ENCODE results near the gene COX6A2. TPM values are rescaled to one million over a fixed set of nuclear protein-coding genes. Genes with fewer than 3 reads are reported as not detected.
A peak's percentile ranks its signal among the peaks of the same experiment; 100 is the strongest.

The COX6A2 gene
- total RNA-seq, 8 experiments from 2014 or later = not detected

DNA sequence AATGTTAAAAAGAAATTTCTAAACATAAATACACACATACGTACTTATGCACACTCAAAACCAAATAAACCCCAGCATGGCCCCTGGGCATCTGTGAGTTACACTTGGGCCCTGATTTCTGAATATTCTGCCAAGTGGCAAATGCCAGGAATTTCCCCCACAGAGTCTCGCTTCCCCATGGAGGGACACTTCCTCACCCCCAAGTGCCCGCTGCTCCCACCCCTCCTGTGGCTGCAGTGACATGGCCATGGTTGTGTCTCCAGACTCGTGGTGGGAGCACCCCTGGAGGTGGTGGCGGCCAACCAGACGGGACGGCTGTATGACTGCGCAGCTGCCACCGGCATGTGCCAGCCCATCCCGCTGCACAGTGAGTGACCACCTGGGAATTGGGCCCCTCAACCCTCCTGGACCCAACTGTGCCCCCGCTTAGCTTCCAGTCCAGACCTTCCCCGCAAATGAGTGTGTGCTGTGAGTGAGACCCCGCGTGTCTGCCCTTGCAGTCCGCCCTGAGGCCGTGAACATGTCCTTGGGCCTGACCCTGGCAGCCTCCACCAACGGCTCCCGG, 31.0 kb downstream of the COX6A2 start:
- in situ Hi-C loops (cut with MboI; ENCODE audit: low pct_unique_long_range_greater_than_20kb in 2 of 9, low sequenced_read_pairs in 9 of 9, unreplicated experiment in 9 of 9) = no loop called here
- ATAC-seq (replicated peaks in 6 of 8) = peak in 1 of 8 experiments; percentile 78

DNA sequence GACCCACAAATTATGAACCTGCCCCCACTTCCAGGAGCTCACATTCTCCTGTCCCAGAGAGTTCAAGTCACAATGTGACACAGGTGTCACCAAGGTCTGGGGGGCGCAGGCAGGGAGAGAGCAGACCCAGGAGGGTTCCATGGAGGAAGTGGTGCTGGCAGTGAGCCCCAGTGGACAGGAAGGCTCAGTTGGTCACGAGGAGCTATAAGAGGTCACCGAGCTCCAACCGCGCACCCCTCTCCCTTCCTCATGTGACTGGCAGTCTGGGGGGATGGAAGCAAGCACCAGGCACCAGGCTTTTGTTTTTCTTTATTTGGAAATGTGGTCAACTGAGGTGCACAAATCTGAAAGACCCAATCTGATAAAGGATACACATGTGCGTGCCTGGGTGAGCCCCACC, 32.5 kb downstream of the COX6A2 start:
- WGBS, 10 experiments = 100% methylated on average over 1 of the region's 6 CpGs; no CpG with 5 or more reads in 9 of the 10 experiments
- ATAC-seq (replicated peaks in 6 of 8) = no peak
- in situ Hi-C loops (cut with MboI; ENCODE audit: low pct_unique_long_range_greater_than_20kb in 2 of 9, low sequenced_read_pairs in 9 of 9, unreplicated experiment in 9 of 9) = no loop called here
- Histone ChIP-seq H3K4me3 (no peak overlapping the region), H3K27ac (no peak overlapping the region), H3K4me1 (replicated peaks in 1 of 2) (no peaks in the 10 kb centered on the region)

More for the DNA sequence above, 31.0 kb downstream of the COX6A2 start:
- Histone ChIP-seq H3K27ac (no peak overlapping the region), H3K4me1 (replicated peaks in 1 of 2) (no peaks in the 10 kb centered on the region), H3K4me3 (no peak overlapping the region)
- WGBS, 10 experiments = 0 to 100% (median 55%) methylated on average over 1 to 2 of the region's 18 CpGs; no CpG with 5 or more reads in 3 of the 10 experiments

DNA sequence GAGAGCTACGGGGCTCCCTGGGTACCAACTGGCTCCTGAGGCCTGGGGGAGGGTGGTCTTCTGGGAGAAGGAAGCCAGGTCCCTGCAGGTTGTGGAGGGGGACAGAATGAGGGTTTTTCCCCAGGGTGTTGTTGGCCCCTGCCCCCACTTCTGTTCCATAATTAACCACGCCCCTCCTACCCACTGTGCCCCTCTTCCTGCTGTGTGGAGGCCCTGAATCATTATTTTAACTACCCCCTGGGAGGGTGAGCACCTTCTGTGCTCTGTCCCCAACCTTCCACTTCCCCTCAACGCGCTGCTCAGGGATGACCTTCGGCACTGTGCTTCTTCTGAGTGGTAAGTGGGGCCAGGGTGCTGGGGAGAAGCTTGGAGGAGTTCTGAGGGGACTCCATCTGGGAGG, 35.1 kb downstream of the COX6A2 start, which contains the start of gene ITGAD:
TSS of gene ITGAD (plus strand) at position 280 of the 400 bp plus-strand sequence. CDS start at position 306, 26 bp downstream.
- in situ Hi-C loops (cut with MboI; ENCODE audit: low pct_unique_long_range_greater_than_20kb in 2 of 9, low sequenced_read_pairs in 9 of 9, unreplicated experiment in 9 of 9) = no loop called here
- no peak within 1 kb of the TSS for H3K27ac ChIP-seq
- no peak for ATAC-seq (replicated peaks in 6 of 8)
- WGBS, 10 experiments = 0 to 40% (median 20%) methylated on average over 1 of the region's 5 CpGs; no CpG with 5 or more reads in 7 of the 10 experiments
- H3K4me3 ChIP-seq = no peak within 1 kb of the TSS
- no peaks in the 10 kb centered on the region for H3K4me1 ChIP-seq (replicated peaks in 1 of 2)

DNA sequence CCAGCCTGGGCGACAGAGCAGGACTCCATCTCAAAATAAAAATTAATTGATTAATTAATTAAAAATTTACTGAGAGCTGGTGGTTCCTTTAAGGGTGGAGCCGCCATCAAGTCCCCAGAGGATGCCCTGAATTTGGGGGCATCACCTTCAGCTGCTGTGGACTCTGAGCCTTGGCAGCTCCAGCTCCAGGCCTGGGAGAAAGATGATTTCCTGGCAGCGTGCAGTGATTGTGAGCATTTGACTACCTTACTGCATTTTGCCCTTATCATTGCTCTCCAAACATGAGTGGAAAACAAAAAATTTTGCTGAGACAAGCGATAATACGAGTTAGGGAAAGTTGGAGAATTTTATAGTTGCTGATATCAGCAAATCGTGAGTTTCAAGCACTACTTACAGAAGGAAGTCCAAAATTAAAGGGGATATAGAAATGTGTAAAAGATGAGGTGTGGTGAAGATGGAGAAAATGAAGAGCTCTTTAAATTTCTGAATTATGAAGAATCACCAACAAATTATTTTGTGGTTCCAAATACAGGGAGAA, 37.6 kb downstream of the COX6A2 start:
- WGBS, 10 experiments = 17 to 83% (median 57%) methylated on average over 1 to 5 of the region's 6 CpGs
- no peak overlapping the region for H3K27ac ChIP-seq
- H3K4me3 ChIP-seq = no peak overlapping the region
- peaks cover 0 to 4% of the 10 kb centered on the region in 2 donors for H3K4me1 ChIP-seq (replicated peaks in 1 of 2)
- ATAC-seq (replicated peaks in 6 of 8) = no peak
- in situ Hi-C loops (cut with MboI; ENCODE audit: low pct_unique_long_range_greater_than_20kb in 2 of 9, low sequenced_read_pairs in 9 of 9, unreplicated experiment in 9 of 9) = no loop called here

DNA sequence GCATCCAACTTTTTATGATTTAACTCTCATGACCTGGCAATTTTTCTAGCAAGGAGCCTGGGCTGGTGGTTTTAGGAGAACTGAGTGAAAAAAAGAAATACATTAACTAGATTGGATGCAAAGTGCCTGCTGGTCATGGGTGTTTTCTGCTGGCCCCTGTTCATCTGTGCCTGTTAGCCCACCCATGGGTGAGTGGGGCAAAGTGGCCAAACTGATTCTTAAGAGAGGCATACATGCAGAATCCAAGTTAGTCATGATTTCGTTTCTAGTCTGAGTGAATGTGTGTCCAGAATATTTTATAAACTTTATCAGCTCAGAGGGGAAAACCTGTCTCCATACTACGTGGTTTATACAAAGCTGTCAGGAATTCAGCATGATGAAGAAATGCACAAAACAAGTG, 39.6 kb downstream of the COX6A2 start:
- peaks cover 0 to 4% of the 10 kb centered on the region in 2 donors for H3K4me1 ChIP-seq (replicated peaks in 1 of 2)
- H3K4me3 ChIP-seq = no peak overlapping the region
- no peak for ATAC-seq (replicated peaks in 6 of 8)
- H3K27ac ChIP-seq = no peak overlapping the region
- in situ Hi-C loops (cut with MboI; ENCODE audit: low pct_unique_long_range_greater_than_20kb in 2 of 9, low sequenced_read_pairs in 9 of 9, unreplicated experiment in 9 of 9) = no loop called here
- WGBS, 10 experiments = 0 to 50% (median 31%) methylated on average over 1 to 2 of the region's 2 CpGs; no CpG with 5 or more reads in 1 of the 10 experiments

DNA sequence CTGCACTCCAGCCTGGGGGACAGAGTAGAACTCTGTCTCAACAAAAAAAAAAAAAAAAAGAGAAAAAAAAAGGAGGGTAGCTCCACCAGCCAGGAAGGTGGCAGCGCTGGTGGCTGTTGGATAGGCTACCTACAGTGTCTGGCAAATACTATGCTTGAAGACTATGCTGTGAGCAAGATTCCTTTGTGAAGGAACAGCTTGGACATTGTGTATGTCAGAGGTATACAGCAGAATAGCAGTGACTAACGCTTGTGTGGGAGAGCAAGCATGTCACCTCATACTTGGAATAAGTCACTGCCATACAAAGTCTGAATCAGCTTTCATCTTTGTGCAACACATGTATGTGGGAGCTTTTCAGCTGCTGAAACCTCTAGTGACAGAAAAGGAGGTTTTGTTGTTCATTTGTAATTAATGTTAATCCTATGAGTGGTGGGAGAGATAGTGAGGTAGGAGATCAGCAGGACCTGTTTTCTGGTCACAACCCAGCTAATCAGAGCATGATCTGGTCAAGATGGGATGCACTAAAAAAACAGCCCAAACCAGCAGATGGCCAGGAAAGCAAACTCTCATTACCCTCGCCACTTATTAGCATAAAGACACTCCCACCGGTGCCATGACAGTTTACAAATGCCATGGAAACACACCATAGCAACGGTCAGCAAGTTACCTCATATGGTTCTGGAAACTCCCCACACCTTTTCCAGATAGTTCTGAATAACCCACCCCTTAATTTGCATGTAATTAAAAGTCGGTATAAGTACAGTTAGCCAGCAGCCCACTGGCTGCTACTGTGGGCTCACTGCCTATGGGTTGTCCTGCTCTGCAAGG, 41.8 kb downstream of the COX6A2 start:
- in situ Hi-C loops (cut with MboI; ENCODE audit: low pct_unique_long_range_greater_than_20kb in 2 of 9, low sequenced_read_pairs in 9 of 9, unreplicated experiment in 9 of 9) = no loop called here
- H3K4me1 ChIP-seq (replicated peaks in 1 of 2) = peaks cover 0 to 4% of the 10 kb centered on the region in 2 donors
- ATAC-seq (replicated peaks in 6 of 8) = peak; percentile 86 to 96 (median 87)
- H3K27ac ChIP-seq = no peak overlapping the region
- no peak overlapping the region for H3K4me3 ChIP-seq
- WGBS, 10 experiments = 0 to 100% (median 38%) methylated on average over 1 to 5 of the region's 6 CpGs; no CpG with 5 or more reads in 2 of the 10 experiments

DNA sequence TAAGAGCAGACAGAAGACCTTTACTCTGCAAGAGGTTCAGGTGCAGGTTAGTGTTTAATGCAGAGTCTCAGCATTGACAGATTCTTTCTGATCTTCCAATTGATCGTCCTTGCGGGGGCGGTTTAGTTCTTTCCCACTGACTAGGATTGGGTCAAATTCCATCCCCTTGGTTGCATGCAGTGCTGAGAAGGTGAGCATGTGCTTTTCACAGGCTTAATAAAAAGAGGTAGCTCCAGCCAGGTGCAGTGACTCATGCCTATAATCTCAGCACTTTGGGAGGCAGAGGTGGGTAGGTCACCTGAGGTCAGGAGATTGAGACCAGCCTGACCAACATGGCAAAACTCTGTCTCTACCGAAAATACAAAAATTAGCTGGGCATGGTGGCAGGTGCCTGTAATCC, 42.5 kb downstream of the COX6A2 start:
- ATAC-seq (replicated peaks in 6 of 8) = no peak
- Histone ChIP-seq H3K4me1 (replicated peaks in 1 of 2) (peaks cover 0 to 4% of the 10 kb centered on the region in 2 donors), H3K27ac (no peak overlapping the region), H3K4me3 (no peak overlapping the region)
- 48 to 95% (median 79%) methylated on average over 2 to 4 of the region's 4 CpGs; no CpG with 5 or more reads in 3 of the 10 experiments for WGBS, 10 experiments
- in situ Hi-C loops (cut with MboI; ENCODE audit: low pct_unique_long_range_greater_than_20kb in 2 of 9, low sequenced_read_pairs in 9 of 9, unreplicated experiment in 9 of 9) = no loop called here

DNA sequence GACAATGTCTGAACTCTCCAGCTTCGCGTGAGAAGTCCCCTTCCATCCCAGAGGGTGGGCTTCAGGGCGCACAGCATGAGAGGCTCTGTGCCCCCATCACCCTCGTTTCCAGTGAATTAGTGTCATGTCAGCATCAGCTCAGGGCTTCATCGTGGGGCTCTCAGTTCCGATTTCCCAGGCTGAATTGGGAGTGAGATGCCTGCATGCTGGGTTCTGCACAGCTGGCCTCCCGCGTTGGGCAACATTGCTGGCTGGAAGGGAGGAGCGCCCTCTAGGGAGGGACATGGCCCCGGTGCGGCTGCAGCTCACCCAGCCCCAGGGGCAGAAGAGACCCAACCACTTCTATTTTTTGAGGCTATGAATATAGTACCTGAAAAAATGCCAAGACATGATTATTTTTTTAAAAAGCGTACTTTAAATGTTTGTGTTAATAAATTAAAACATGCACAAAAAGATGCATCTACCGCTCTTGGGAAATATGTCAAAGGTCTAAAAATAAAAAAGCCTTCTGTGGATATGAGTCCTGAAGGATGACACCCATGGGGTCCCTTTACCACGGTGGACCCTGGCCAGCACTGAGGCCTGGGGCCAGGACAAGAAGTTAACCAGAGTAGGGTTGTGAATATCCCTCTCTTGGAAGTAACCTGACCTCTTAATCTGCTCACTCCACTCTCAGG, 45.5 kb downstream of the COX6A2 start:
- 0 to 33% (median 15%) methylated on average over 1 to 10 of the region's 14 CpGs; no CpG with 5 or more reads in 3 of the 10 experiments for WGBS, 10 experiments
- H3K4me1 ChIP-seq (replicated peaks in 1 of 2) = peaks cover 0 to 4% of the 10 kb centered on the region in 2 donors
- no peak overlapping the region for H3K27ac ChIP-seq
- in situ Hi-C loops (cut with MboI; ENCODE audit: low pct_unique_long_range_greater_than_20kb in 2 of 9, low sequenced_read_pairs in 9 of 9, unreplicated experiment in 9 of 9) = no loop called here
- peak; percentile 31 to 73 (median 58) for ATAC-seq (replicated peaks in 6 of 8)
- no peak overlapping the region for H3K4me3 ChIP-seq

DNA sequence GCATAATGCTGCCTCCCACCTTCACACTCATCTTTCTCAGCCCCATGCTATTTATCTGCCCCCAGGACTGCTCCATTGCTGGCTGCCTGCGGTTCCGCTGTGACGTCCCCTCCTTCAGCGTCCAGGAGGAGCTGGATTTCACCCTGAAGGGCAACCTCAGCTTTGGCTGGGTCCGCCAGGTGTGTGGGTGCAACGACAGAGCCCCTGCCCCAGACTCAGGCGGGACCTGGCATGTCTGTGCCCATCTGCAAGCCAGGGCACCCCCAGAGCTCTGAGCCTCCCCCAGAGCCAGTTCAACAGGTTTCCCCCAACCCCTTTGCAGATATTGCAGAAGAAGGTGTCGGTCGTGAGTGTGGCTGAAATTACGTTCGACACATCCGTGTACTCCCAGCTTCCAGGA, 48.0 kb downstream of the COX6A2 start:
- Histone ChIP-seq H3K27ac (no peak overlapping the region), H3K4me1 (replicated peaks in 1 of 2) (no peaks in the 10 kb centered on the region), H3K4me3 (no peak overlapping the region)
- no peak for ATAC-seq (replicated peaks in 6 of 8)
- in situ Hi-C loops (cut with MboI; ENCODE audit: low pct_unique_long_range_greater_than_20kb in 2 of 9, low sequenced_read_pairs in 9 of 9, unreplicated experiment in 9 of 9) = no loop called here
- WGBS, 10 experiments = 40 to 90% (median 60%) methylated on average over 1 to 2 of the region's 12 CpGs; no CpG with 5 or more reads in 7 of the 10 experiments

Other genes starting within 250 kb of the COX6A2 start
- gene FUS, start 248.2 kb downstream of the COX6A2 start, total RNA-seq = 100 to 1,000 TPM in 3 of 8 experiments, 10 to 100 TPM in 5; 31.7 to 375 (median 75.1) TPM
- gene PYCARD, start 225.6 kb downstream of the COX6A2 start, total RNA-seq = 10 to 100 TPM in 2 of 8 experiments, 1 to 10 TPM in 2, under 1 TPM in 4; 0.43 to 45.6 (median 1.2) TPM
- under 1 TPM in 7 of 8 experiments, not detected in 1; 0.05 to 0.57 (median 0.13) TPM for gene TRIM72, start 214.2 kb downstream of the COX6A2 start, total RNA-seq
- gene PYDC1, start 211.2 kb downstream of the COX6A2 start, total RNA-seq = under 1 TPM in 4 of 8 experiments, not detected in 4; 0.22 to 0.52 (median 0.39) TPM
- 1 to 10 TPM in 2 of 8 experiments, under 1 TPM in 2, not detected in 4; 0.33 to 1.3 (median 0.95) TPM for gene ITGAM, start 168.4 kb downstream of the COX6A2 start, total RNA-seq
- gene ITGAX, start 73.2 kb downstream of the COX6A2 start, total RNA-seq = 10 to 100 TPM in 1 of 8 experiments, 1 to 10 TPM in 1, under 1 TPM in 3, not detected in 3; 0.08 to 90.0 (median 1.00) TPM
- under 1 TPM in 3 of 8 experiments, not detected in 5; 0.33 to 0.36 (median 0.35) TPM for gene ITGAD, start 35.0 kb downstream of the COX6A2 start, total RNA-seq
- 1 to 10 TPM in 6 of 8 experiments, under 1 TPM in 2; 0.25 to 4.1 (median 2.2) TPM for gene ZNF843, start 14.4 kb upstream of the COX6A2 start, total RNA-seq
- 10 to 100 TPM in 3 of 8 experiments, 1 to 10 TPM in 5; 7.4 to 12.3 (median 9.4) TPM for gene ARMC5, start 31.1 kb upstream of the COX6A2 start, total RNA-seq
- gene TGFB1I1, start 43.8 kb upstream of the COX6A2 start, total RNA-seq = 10 to 100 TPM in 3 of 8 experiments, 1 to 10 TPM in 4, under 1 TPM in 1; 0.87 to 18.3 (median 3.0) TPM
- gene SLC5A2, start 54.8 kb upstream of the COX6A2 start, total RNA-seq = 1 to 10 TPM in 7 of 8 experiments, under 1 TPM in 1; 0.36 to 3.0 (median 2.5) TPM
- 10 to 100 TPM; 36.8 to 82.0 (median 56.6) TPM for gene RUSF1, start 80.0 kb upstream of the COX6A2 start, total RNA-seq
- 1 to 10 TPM in 3 of 8 experiments, not detected in 5; 1.3 to 2.8 (median 2.3) TPM for gene AHSP, start 99.5 kb upstream of the COX6A2 start, total RNA-seq